ENCODE data around the gene HMX1. TPM values are rescaled to one million over a fixed set of nuclear protein-coding genes. Genes with fewer than 3 reads are reported as not detected.

HMX1 gene
- total RNA-seq, 1 donor from 2014 or later: not detected

DNA sequence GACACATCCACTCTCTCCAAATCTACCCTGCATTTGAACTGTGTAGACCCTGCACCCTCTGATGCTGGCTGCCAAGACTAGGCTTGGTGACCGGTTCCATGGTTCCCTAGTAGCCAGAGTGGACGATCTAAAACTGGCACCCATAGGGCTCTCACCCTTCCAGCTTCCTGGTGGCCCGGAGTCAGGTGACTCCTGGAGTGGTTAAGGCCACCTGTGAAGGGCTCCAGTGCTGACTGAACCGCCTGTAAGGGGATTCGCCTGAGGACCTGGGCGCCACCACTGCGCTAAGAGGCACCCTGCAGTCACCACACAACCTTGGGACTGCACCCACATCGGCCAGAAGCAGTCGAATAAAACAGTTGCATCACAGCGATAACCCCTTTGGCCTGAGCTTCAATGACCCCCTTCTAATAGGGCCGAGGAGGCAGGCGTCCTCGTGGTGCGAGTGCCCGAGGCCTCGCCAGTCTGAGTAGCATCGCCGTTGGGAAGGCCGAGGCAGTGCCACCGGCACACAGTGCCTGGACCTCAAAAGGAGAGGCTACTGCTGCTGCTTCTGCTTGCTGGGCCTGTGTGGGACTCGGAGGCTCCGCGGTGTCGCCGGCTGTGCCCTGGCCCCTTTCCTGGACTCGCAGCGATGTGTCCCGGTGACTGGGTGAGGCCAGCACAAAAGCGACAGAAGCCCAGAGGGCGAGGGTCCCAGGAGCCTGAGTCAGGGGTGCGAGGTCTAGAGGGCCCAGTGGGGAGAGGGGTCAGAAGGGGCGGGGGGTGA lies 6.5 kb downstream of the HMX1 start:
- Histone ChIP-seq H3K27me3 (peaks cover 6% of the 10 kb centered on the region), H3K4me1 (no peaks in the 10 kb centered on the region), H3K36me3 (no peaks in the 10 kb centered on the region), H3K9me3 (no peaks in the 10 kb centered on the region), H3K4me3 (no peak overlapping the region), H3K27ac (no peak overlapping the region)
- DNase-seq (ENCODE audit: low spot score in 2 of 2): no peak
- TF ChIP-seq, protein P1, sequence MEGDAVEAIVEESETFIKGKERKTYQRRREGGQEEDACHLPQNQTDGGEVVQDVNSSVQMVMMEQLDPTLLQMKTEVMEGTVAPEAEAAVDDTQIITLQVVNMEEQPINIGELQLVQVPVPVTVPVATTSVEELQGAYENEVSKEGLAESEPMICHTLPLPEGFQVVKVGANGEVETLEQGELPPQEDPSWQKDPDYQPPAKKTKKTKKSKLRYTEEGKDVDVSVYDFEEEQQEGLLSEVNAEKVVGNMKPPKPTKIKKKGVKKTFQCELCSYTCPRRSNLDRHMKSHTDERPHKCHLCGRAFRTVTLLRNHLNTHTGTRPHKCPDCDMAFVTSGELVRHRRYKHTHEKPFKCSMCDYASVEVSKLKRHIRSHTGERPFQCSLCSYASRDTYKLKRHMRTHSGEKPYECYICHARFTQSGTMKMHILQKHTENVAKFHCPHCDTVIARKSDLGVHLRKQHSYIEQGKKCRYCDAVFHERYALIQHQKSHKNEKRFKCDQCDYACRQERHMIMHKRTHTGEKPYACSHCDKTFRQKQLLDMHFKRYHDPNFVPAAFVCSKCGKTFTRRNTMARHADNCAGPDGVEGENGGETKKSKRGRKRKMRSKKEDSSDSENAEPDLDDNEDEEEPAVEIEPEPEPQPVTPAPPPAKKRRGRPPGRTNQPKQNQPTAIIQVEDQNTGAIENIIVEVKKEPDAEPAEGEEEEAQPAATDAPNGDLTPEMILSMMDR (IDR thresholded peaks at IDR 0.05): no peak
- intact Hi-C loops (cut with DNase I): no loop called here

DNA sequence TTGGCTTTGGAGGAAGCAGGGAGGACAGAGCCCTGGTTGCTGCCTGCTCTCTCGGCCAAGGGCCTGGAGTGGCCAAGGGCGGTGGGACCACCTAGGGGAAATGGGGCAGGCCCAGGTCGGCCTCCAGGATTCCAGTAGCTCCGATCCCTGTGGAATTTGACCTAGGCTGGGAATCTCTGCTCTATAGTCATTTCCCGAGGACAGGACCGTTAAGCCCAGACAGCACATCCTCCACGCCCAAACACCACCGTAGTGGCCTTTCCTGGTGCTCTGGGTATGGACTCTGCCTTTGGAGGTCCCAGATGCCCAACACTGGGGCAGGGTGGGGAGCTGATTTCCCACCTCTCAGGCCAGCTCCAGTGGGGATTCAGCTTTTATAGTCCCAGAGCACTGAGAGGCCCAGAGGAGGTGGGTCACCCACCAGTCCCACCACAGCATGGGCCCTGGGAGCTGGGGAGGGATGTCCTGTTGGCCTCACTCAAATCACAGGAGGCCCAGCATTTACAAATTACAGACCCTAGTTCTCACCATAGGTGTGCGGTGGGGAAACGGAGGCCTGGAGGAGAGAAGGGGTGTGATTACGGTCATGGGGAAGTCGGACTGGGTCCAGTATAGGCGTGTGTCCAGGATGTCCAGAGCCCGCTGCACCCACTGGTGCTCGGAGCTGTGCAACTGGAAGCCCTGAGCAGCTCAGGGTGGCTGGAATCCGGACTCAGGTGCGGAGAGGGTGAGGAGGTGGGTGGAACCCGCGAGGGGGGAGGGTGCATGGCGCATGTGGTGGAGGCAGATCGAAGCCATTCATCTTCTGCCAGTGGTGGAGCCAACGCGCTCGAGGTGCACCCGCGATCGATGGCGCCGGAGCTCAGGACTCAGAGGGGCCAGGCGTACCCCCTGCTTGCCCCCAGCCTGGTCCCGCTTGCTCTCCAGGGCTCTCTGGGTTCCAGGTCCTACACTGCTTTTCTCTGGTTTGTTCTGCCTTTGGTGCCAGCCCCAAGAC lies 7.7 kb downstream of the HMX1 start:
- peaks cover 12% of the 10 kb centered on the region for H3K27me3 ChIP-seq
- H3K4me1 ChIP-seq: no peaks in the 10 kb centered on the region
- no peaks in the 10 kb centered on the region for H3K9me3 ChIP-seq
- H3K36me3 ChIP-seq: no peaks in the 10 kb centered on the region
- no peak for DNase-seq (ENCODE audit: low spot score in 2 of 2)
- TF ChIP-seq, protein P1 (IDR thresholded peaks at IDR 0.05): no peak
- intact Hi-C loops (cut with DNase I): no loop called here
- no peak overlapping the region for H3K27ac ChIP-seq
- no peak overlapping the region for H3K4me3 ChIP-seq

DNA sequence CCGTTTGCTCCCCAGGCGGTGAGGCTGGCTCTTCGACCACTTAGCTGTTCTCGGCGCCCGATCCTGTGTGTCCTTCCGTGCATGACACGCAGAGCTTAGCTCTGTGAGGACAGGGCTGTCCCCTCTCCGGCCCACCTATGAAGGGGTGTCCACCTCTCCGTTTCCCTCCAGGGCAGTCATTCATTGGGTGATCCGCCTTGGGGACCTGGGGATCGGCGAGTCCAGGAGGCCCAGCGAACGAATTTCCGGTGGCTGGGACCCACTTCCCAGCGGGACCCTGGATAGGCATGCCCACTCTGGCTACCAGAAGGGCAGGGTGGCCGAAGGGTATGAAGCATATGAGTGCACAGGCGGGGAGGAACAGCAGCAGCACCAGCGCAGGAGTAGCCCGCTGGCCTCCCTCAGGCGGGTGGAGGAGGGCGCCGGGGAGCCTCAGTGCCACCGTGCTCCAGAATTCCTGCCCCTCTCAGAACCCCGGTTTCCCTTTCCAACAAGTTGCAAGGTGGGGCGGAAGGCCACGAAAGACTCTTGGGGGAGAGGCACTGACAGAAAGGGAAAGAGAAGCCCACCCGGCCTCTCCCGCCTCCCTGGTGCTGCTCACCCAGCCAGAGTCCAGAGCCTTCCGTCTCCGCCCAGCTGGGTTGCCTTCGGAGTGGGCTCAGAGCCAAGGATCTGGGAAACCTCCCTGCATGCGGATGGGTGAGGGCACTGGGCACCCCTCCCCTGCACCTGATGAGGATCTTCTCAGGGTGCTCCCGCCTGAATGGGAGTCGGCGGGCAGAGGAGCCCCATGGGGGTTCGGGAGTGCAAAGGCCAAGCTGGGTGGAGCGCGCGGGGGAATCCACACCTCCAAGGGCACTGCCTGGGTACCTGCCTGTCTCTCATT lies 8.6 kb downstream of the HMX1 start:
- H3K4me1 ChIP-seq: no peaks in the 10 kb centered on the region
- intact Hi-C loops (cut with DNase I): no loop called here
- H3K9me3 ChIP-seq: no peaks in the 10 kb centered on the region
- no peak overlapping the region for H3K27ac ChIP-seq
- no peaks in the 10 kb centered on the region for H3K36me3 ChIP-seq
- DNase-seq (ENCODE audit: low spot score in 2 of 2): no peak
- no peak overlapping the region for H3K4me3 ChIP-seq
- TF ChIP-seq, protein P1 (IDR thresholded peaks at IDR 0.05): no peak
- peaks cover 19% of the 10 kb centered on the region for H3K27me3 ChIP-seq

DNA sequence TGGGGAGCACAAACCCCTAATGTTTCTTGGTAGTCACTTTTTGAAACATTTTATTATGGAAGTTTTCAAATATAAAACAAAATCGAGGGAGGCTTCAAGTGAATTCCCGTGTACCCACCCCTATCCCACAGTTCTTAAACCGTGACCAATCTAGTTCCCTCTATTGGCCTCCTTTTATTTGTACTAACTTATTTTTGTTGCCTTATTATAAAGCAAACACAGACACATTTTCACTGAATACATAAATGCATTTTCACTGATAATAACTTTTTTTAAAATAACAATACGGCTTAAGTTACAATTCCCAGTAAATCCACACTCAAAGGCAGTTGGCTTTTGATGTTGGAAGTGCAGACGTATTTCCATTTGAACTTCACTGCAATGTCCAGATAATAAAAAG lies 9.3 kb downstream of the HMX1 start:
- Histone ChIP-seq H3K27me3 (peaks cover 21% of the 10 kb centered on the region), H3K27ac (no peak overlapping the region), H3K36me3 (no peaks in the 10 kb centered on the region), H3K9me3 (no peaks in the 10 kb centered on the region), H3K4me1 (no peaks in the 10 kb centered on the region), H3K4me3 (no peak overlapping the region)
- intact Hi-C loops (cut with DNase I): no loop called here
- TF ChIP-seq, protein P1 (IDR thresholded peaks at IDR 0.05): no peak
- DNase-seq (ENCODE audit: low spot score in 2 of 2): no peak

Data from ascending aorta (tissue), 2 donors.